Measurements from ENCODE around the gene UGT1A7. TPM values are rescaled to one million over a fixed set of nuclear protein-coding genes. Genes with fewer than 3 reads are reported as not detected.

UGT1A7 gene
- total RNA-seq, 3 donors from 2014 or later (not counting 1 experiment from before 2014, with no cell fraction given) = not detected

GRCh38 chr2:233680361-233681045, 1.2 kb upstream of the UGT1A7 start:
- no peak for TF ChIP-seq CTCF (IDR thresholded peaks at IDR 0.05)
- Mint-ChIP-seq H3K36me3 (no peaks in the 10 kb centered on the region), H3K27ac (no peak overlapping the region), H3K9me3 (no peaks in the 10 kb centered on the region), H3K4me1 (no peaks in the 10 kb centered on the region), H3K27me3 (ENCODE audit: low read depth in 2 of 2) (peaks cover 5 to 22% of the 10 kb centered on the region in 2 donors), H3K4me3 (no peak overlapping the region)
- WGBS (ENCODE audit: insufficient coverage) = 91% methylated on average over 4 of the region's 4 CpGs
- Histone ChIP-seq H3K4me1 (ENCODE audit: control insufficient read depth, insufficient read depth, low read length) (no peaks in the 10 kb centered on the region), H3K36me3 (ENCODE audit: control insufficient read depth, insufficient read depth, low read length) (no peaks in the 10 kb centered on the region), H3K27me3 (ENCODE audit: control insufficient read depth, insufficient read depth, low read length) (no peaks in the 10 kb centered on the region), H3K9me3 (ENCODE audit: control insufficient read depth, insufficient read depth, low read length) (no peaks in the 10 kb centered on the region), H3K27ac (ENCODE audit: low read length) (no peak overlapping the region), H3K4me3 (ENCODE audit: low read length) (no peak overlapping the region)
- ATAC-seq (no peak), DNase-seq (no peak)
- intact Hi-C loops (cut with micrococcal nuclease) = no loop called here

GRCh38 chr2:233684640-233685039, 2.9 kb downstream of the UGT1A7 start:
- DNase-seq (no peak), ATAC-seq (no peak)
- Mint-ChIP-seq H3K27ac (no peak overlapping the region), H3K36me3 (no peaks in the 10 kb centered on the region), H3K9me3 (no peaks in the 10 kb centered on the region), H3K4me3 (no peak overlapping the region), H3K4me1 (no peaks in the 10 kb centered on the region), H3K27me3 (ENCODE audit: low read depth in 2 of 2) (peaks cover 11 to 38% of the 10 kb centered on the region in 2 donors)
- H3K4me1 ChIP-seq (ENCODE audit: control insufficient read depth, insufficient read depth, low read length) = no peaks in the 10 kb centered on the region
- H3K27me3 ChIP-seq (ENCODE audit: control insufficient read depth, insufficient read depth, low read length) = no peaks in the 10 kb centered on the region
- no peaks in the 10 kb centered on the region for H3K36me3 ChIP-seq (ENCODE audit: control insufficient read depth, insufficient read depth, low read length)
- H3K27ac ChIP-seq (ENCODE audit: low read length) = no peak overlapping the region
- WGBS (ENCODE audit: insufficient coverage) = 92% methylated on average over 1 of the region's 1 CpG
- H3K4me3 ChIP-seq (ENCODE audit: low read length) = no peak overlapping the region
- no peak for TF ChIP-seq CTCF (IDR thresholded peaks at IDR 0.05)
- no peaks in the 10 kb centered on the region for H3K9me3 ChIP-seq (ENCODE audit: control insufficient read depth, insufficient read depth, low read length)
- intact Hi-C loops (cut with micrococcal nuclease) = no loop called here

- H3K4me3 Mint-ChIP-seq = no peak overlapping the region
- intact Hi-C loops (cut with micrococcal nuclease) = no loop called here
- H3K27ac ChIP-seq (ENCODE audit: low read length) = no peak overlapping the region
- no peaks in the 10 kb centered on the region for H3K4me1 ChIP-seq (ENCODE audit: control insufficient read depth, insufficient read depth, low read length)
- ATAC-seq (peak in 1 of 3 donors; percentile 72), DNase-seq (no peak)
- no peaks in the 10 kb centered on the region for H3K9me3 Mint-ChIP-seq
- H3K27ac Mint-ChIP-seq = no peak overlapping the region
- H3K9me3 ChIP-seq (ENCODE audit: control insufficient read depth, insufficient read depth, low read length) = no peaks in the 10 kb centered on the region
- 96% methylated on average over 4 of the region's 5 CpGs for WGBS (ENCODE audit: insufficient coverage)
- no peak for TF ChIP-seq CTCF (IDR thresholded peaks at IDR 0.05)
- no peaks in the 10 kb centered on the region for H3K36me3 ChIP-seq (ENCODE audit: control insufficient read depth, insufficient read depth, low read length)
- no peak overlapping the region for H3K4me3 ChIP-seq (ENCODE audit: low read length)
- H3K27me3 ChIP-seq (ENCODE audit: control insufficient read depth, insufficient read depth, low read length) = no peaks in the 10 kb centered on the region
- no peaks in the 10 kb centered on the region for H3K36me3 Mint-ChIP-seq
- H3K27me3 Mint-ChIP-seq (ENCODE audit: low read depth in 2 of 2) = peaks cover 11 to 34% of the 10 kb centered on the region in 2 donors
- no peaks in the 10 kb centered on the region for H3K4me1 Mint-ChIP-seq
Measured at GRCh38 chr2:233686928-233687327, 5.2 kb downstream of the UGT1A7 start.

- Mint-ChIP-seq H3K27me3 (ENCODE audit: low read depth in 2 of 2) (peaks cover 11 to 26% of the 10 kb centered on the region in 2 donors), H3K27ac (no peak overlapping the region), H3K36me3 (no peaks in the 10 kb centered on the region), H3K9me3 (no peaks in the 10 kb centered on the region), H3K4me3 (no peak overlapping the region), H3K4me1 (no peaks in the 10 kb centered on the region)
- H3K9me3 ChIP-seq (ENCODE audit: control insufficient read depth, insufficient read depth, low read length) = no peaks in the 10 kb centered on the region
- ATAC-seq = no peak
- no peaks in the 10 kb centered on the region for H3K27me3 ChIP-seq (ENCODE audit: control insufficient read depth, insufficient read depth, low read length)
- no peak for TF ChIP-seq CTCF (IDR thresholded peaks at IDR 0.05)
- WGBS (ENCODE audit: insufficient coverage) = 84% methylated on average over 5 of the region's 5 CpGs
- DNase-seq = no peak
- H3K27ac ChIP-seq (ENCODE audit: low read length) = no peak overlapping the region
- H3K4me3 ChIP-seq (ENCODE audit: low read length) = no peak overlapping the region
- intact Hi-C loops (cut with micrococcal nuclease) = no loop called here
- no peaks in the 10 kb centered on the region for H3K4me1 ChIP-seq (ENCODE audit: control insufficient read depth, insufficient read depth, low read length)
- H3K36me3 ChIP-seq (ENCODE audit: control insufficient read depth, insufficient read depth, low read length) = no peaks in the 10 kb centered on the region
Measured at GRCh38 chr2:233688341-233688740, 6.6 kb downstream of the UGT1A7 start.
